ENCODE data around the gene C3. TPM values are rescaled to one million over a fixed set of nuclear protein-coding genes. Genes with fewer than 3 reads are reported as not detected.

C3 gene
- total and polyA plus RNA-seq, 8 donors, result 67.7 to 3,753 (median 596) TPM

DNA sequence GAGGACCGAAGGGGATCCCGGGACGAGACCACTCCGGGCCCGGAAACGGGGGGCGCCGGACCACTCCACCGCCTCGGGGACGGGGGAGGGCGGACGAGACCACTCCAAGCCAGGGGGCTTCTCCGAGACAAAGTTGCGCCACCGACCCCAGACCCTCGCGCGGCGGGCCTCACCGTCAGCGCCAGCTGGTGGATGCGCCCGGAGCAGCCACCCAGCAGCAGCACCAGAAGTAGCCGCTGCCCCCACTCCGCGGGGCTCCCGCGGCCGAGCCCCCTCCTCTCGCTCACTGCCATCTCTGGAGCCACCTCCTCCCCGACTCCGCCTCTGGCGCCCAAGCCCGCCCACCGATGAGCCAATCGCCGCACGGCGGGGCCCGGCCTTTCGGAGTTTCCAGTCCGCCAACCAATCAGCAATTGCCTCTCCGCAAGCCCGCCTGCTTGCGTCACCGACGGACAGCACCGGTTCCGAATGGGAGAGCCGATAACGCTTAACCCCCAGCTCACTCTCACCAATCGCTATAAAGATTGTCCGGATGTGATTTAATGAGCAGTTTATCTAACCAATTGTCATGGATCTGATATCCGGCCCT, 16.9 kb upstream of the C3 start, which contains the start of gene GPR108:
TSS of gene GPR108 (minus strand) at position 297 of the 589 bp plus-strand sequence. CDS start at position 293, 4 bp downstream.
- TF ChIP-seq, protein P1, sequence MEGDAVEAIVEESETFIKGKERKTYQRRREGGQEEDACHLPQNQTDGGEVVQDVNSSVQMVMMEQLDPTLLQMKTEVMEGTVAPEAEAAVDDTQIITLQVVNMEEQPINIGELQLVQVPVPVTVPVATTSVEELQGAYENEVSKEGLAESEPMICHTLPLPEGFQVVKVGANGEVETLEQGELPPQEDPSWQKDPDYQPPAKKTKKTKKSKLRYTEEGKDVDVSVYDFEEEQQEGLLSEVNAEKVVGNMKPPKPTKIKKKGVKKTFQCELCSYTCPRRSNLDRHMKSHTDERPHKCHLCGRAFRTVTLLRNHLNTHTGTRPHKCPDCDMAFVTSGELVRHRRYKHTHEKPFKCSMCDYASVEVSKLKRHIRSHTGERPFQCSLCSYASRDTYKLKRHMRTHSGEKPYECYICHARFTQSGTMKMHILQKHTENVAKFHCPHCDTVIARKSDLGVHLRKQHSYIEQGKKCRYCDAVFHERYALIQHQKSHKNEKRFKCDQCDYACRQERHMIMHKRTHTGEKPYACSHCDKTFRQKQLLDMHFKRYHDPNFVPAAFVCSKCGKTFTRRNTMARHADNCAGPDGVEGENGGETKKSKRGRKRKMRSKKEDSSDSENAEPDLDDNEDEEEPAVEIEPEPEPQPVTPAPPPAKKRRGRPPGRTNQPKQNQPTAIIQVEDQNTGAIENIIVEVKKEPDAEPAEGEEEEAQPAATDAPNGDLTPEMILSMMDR (IDR thresholded peaks at IDR 0.05), result no peak
- Histone ChIP-seq H3K4me1 (peaks cover 12 to 27% (median 13%) of the 10 kb centered on the region in 3 donors), H3K9me3 (no peaks in the 10 kb centered on the region), H3K27me3 (no peaks in the 10 kb centered on the region), H3K36me3 (peaks cover 0 to 11% (median 0%) of the 10 kb centered on the region in 3 donors), H3K27ac (peak within 1 kb of the TSS; percentile 91 to 95 (median 93)), H3K4me3 (peak within 1 kb of the TSS; percentile 79 to 96 (median 88))
- ATAC-seq (peak; percentile 71 to 82 (median 77)), DNase-seq (peak; percentile 98 to 100 (median 99)), FAIRE-seq (peak; percentile 99)
- intact Hi-C loops (cut with DNase I), result loop anchor here in 1 of 3 donors (5.0 kb wide), 1 partner anchor 125 kb away; no protein-coding TSS in a partner anchor
- WGBS, 2 donors, result 0 to 1% methylated on average over 40 to 55 of the region's 55 CpGs

DNA sequence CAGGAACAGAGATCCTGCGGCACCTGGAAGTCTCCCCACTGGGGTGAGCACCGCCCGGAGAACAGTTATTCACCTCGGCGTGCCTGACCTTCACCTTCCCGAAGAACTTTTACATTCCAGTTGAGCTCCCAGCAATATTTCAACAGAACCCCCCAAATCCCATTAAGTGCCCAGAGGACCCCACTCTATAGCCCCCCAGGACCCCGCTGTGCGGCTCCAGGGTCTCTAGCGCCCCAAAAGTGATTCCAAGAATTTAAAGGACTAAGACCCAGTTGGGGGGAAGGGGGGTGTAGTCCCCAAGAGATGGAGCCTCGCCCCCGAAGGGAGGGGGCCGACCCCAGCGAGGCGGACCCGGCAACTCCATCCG, 16.4 kb upstream of the C3 start:
- 0 to 1% methylated on average over 15 to 16 of the region's 16 CpGs for WGBS, 2 donors
- DNase-seq (no peak), ATAC-seq (peak in 2 of 4 donors; percentile 0 to 1), FAIRE-seq (no peak)
- H3K4me1 ChIP-seq, result peaks cover 12 to 27% (median 13%) of the 10 kb centered on the region in 3 donors
- no peaks in the 10 kb centered on the region for H3K27me3 ChIP-seq
- peak overlapping the region; percentile 79 to 96 (median 88) for H3K4me3 ChIP-seq
- H3K9me3 ChIP-seq, result no peaks in the 10 kb centered on the region
- intact Hi-C loops (cut with DNase I), result loop anchor here in 1 of 3 donors (5.0 kb wide), 1 partner anchor 125 kb away; no protein-coding TSS in a partner anchor
- H3K27ac ChIP-seq, result peak overlapping the region; percentile 88 to 95 (median 93)
- TF ChIP-seq, protein P1 (IDR thresholded peaks at IDR 0.05), result no peak
- peaks cover 0 to 15% (median 0%) of the 10 kb centered on the region in 3 donors for H3K36me3 ChIP-seq

DNA sequence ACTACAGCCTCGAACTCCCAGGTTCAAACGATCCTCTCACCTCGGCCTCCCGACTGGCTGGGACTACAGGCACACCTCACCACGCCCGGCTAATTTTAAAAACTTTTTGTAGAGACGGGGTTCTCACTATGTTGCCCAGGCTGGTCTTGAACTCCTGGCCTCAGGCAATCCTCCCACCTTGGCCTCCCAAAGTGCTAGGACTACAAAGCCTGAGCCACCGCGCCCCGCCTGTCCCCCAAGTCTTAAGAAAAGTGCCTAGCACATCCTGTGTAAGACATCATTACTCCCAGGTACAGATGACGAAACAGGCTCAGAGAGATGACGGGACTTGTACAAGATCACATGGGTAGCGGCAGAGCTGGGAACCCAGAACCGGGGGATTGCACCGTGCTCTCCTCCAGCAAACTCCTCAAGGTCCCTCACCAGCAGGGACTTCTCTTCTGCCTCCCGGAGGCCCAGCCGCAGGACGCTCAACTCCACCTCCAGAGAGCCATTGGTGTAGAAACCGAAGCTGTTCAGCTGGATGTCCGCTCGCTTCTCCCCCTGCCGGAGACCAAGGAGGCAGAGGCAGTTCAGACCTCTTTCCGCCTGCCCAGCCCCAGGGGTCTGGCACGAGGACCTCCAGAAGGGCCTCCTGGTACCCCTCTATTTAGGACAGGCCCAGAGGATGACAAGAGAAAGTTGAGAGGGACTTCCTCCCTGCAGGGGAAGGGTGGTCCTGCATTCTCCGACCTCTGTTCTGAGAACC, 15.9 kb upstream of the C3 start:
- Histone ChIP-seq H3K36me3 (peaks cover 0 to 19% (median 0%) of the 10 kb centered on the region in 3 donors), H3K27ac (peak overlapping the region; percentile 88 to 95 (median 93)), H3K4me3 (peak overlapping the region; percentile 79 to 96 (median 88)), H3K4me1 (peaks cover 12 to 22% (median 13%) of the 10 kb centered on the region in 3 donors), H3K27me3 (no peaks in the 10 kb centered on the region), H3K9me3 (no peaks in the 10 kb centered on the region)
- FAIRE-seq (no peak), ATAC-seq (peak; percentile 16 to 36 (median 27)), DNase-seq (peak; percentile 76 to 90 (median 79))
- 22% methylated on average over 25 of the region's 25 CpGs for WGBS, 2 donors
- TF ChIP-seq, protein P1 (IDR thresholded peaks at IDR 0.05), result peak; percentile 14 to 48 (median 38)
- intact Hi-C loops (cut with DNase I), result loop anchor here in 1 of 3 donors (5.0 kb wide), 1 partner anchor 126 kb away; no protein-coding TSS in a partner anchor

DNA sequence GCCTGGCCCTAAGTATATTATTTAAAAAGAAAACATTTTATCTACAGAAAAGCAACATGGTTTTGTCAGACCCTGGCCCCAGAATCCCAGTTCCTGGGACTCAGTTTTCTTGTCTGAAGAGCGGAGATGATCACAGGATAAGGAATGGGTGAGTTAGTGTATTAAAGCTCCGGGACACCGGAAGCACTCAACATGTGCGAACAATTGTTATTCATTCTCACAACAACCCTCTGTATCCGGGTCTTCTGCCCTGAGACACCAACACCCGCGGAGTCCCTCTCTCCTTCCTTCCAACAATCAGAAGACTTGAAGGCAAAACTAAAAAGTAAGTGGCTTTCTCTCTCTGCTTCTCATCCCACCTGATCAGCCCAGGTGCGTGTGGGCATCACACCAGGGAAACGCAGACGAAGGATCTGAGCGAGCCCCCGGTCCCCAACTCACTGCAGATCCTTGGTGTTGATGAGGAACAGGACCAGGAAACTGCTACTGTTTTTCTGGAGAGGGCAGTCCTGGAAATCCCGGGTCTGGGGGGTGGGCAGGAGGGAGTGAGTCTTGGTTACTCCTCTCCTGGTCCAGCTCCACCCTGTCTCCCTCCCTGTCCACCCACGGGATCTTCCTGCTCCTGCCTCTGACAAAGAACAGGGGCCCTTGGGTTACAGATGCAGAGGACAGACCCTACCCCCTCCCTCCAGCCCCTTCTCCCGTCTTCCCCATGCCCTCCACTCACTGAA, 14.9 kb upstream of the C3 start:
- FAIRE-seq, result no peak
- H3K4me1 ChIP-seq, result peaks cover 12 to 18% (median 13%) of the 10 kb centered on the region in 3 donors
- no peaks in the 10 kb centered on the region for H3K9me3 ChIP-seq
- no peak overlapping the region for H3K4me3 ChIP-seq
- ATAC-seq, result no peak
- peak in 1 of 6 donors; percentile 47 for DNase-seq
- WGBS, 2 donors, result 76% methylated on average over 15 of the region's 15 CpGs
- TF ChIP-seq, protein P1 (IDR thresholded peaks at IDR 0.05), result no peak
- intact Hi-C loops (cut with DNase I), result loop anchor here in 1 of 3 donors (5.0 kb wide), 1 partner anchor 127 kb away; no protein-coding TSS in a partner anchor
- peak overlapping the region in 2 of 4 donors; percentile 88 to 95 for H3K27ac ChIP-seq
- peaks cover 0 to 19% (median 0%) of the 10 kb centered on the region in 3 donors for H3K36me3 ChIP-seq
- H3K27me3 ChIP-seq, result no peaks in the 10 kb centered on the region

Measured in pancreas (tissue), 10 donors.